ENCODE results near the gene PTCRA. TPM values are rescaled to one million over a fixed set of nuclear protein-coding genes. Genes with fewer than 3 reads are reported as not detected.

PTCRA gene
- total and polyA plus RNA-seq, 2 of the 4 experiments (the other 2 are of a cell fraction), result not detected

GRCh38 chr6:42923666-42924065 lies 7.8 kb downstream of the PTCRA start:
- no peak overlapping the region for H3K4me3 ChIP-seq (ENCODE audit: insufficient read depth, low read depth, low read length)
- H4K5ac ChIP-seq (ENCODE audit: low read depth, low read length), result no peak overlapping the region
- no peak overlapping the region for H2AFZ ChIP-seq (replicated peaks; ENCODE audit: low read length, poor library complexity)
- no peak overlapping the region for H4K8ac ChIP-seq (ENCODE audit: low read depth in 2 of 2, low read length in 2 of 2)
- H3K4me1 ChIP-seq (ENCODE audit: control insufficient read depth, insufficient read depth, low read length), result peaks cover 4% of the 10 kb centered on the region; the same call in 1 of the 2 replicates
- intact Hi-C loops (cut with micrococcal nuclease) (no loop called here), in situ Hi-C loops (cut with MboI; ENCODE audit: low sequenced_read_pairs) (no loop called here), dilution Hi-C loops (cut with HindIII; ENCODE audit: low sequenced_read_pairs, unreplicated experiment) (no loop called here)
- H3K9me3 ChIP-seq (ENCODE audit: control insufficient read depth, insufficient read depth, low read length), result no peaks in the 10 kb centered on the region
- DNase-seq (no peak), ATAC-seq (ENCODE audit: low read depth) (no peak)
- H3K4me2 ChIP-seq (ENCODE audit: low read depth, low read length), result no peak overlapping the region
- no peak overlapping the region for H3K14ac ChIP-seq (replicated peaks; ENCODE audit: low read depth, low read length)
- no peak overlapping the region for H3K27ac ChIP-seq (ENCODE audit: insufficient read depth, low read length)
- no TSS peak for BruUV-seq (replicated peaks)
- H3K18ac ChIP-seq (ENCODE audit: low read depth, low read length), result no peak overlapping the region
- H3K23ac ChIP-seq (ENCODE audit: low read depth, low read length), result no peak overlapping the region
- H2AK5ac ChIP-seq (ENCODE audit: low read depth, low read length), result no peak overlapping the region
- H2BK20ac ChIP-seq (ENCODE audit: low read depth, low read length), result no peak overlapping the region
- H3K9ac ChIP-seq (ENCODE audit: low read depth, low read length), result no peak overlapping the region
- no peaks in the 10 kb centered on the region for H4K20me1 ChIP-seq (ENCODE audit: insufficient read depth, low read length)
- H2AK9ac ChIP-seq (replicated peaks; ENCODE audit: low read depth, low read length, poor library complexity), result no peak overlapping the region
- H3K4ac ChIP-seq (ENCODE audit: low read depth, low read length), result no peak overlapping the region
- no peak overlapping the region for H2BK15ac ChIP-seq (ENCODE audit: low read depth, low read length)
- H3K9me1 ChIP-seq (ENCODE audit: insufficient read depth, low read length), result no peaks in the 10 kb centered on the region
- no peak overlapping the region for H2BK120ac ChIP-seq (ENCODE audit: low read depth, low read length)
- CTCF ChIA-PET, result no interaction called here
- no peak for TF ChIP-seq POLR2A (IDR thresholded peaks at IDR 0.05; ENCODE audit: low read depth, low read length)
- TF ChIP-seq RCOR1 (IDR thresholded peaks at IDR 0.05; ENCODE audit: insufficient replicate concordance, low read length), result no peak
- no peak for TF ChIP-seq CHD1 (IDR thresholded peaks at IDR 0.05; ENCODE audit: low read depth, low read length)
- no peak for TF ChIP-seq FOS (IDR thresholded peaks at IDR 0.05; ENCODE audit: low read depth, low read length)
- no peak for TF ChIP-seq MXI1 (IDR thresholded peaks at IDR 0.05; ENCODE audit: borderline replicate concordance, low read depth, low read length)
- TF ChIP-seq MAFK (IDR thresholded peaks at IDR 0.05; ENCODE audit: low read depth, low read length), result no peak
- no peak for TF ChIP-seq SMC3 (IDR thresholded peaks at IDR 0.05; ENCODE audit: low read depth, low read length)
- TF ChIP-seq USF2 (IDR thresholded peaks at IDR 0.05; ENCODE audit: low read depth, low read length), result no peak
- no peak for TF ChIP-seq RAD21 (IDR thresholded peaks at IDR 0.05; ENCODE audit: low read length)
- no peak for TF ChIP-seq MAZ (IDR thresholded peaks at IDR 0.05; ENCODE audit: borderline replicate concordance, low read depth, low read length)
- no peak for TF ChIP-seq NFE2L2 (IDR thresholded peaks at IDR 0.05; ENCODE audit: low read depth, low read length)
- TF ChIP-seq CTCF (conservative IDR thresholded peaks at IDR 0.05; ENCODE audit: low read depth, low read length), result no peak
- no peak for TF ChIP-seq BHLHE40 (IDR thresholded peaks at IDR 0.05; ENCODE audit: low read depth, low read length)
- TF ChIP-seq RFX5 (IDR thresholded peaks at IDR 0.05; ENCODE audit: low read depth, low read length), result no peak
- TF ChIP-seq ELK1 (IDR thresholded peaks at IDR 0.05; ENCODE audit: borderline replicate concordance, low read depth, low read length), result no peak
- no CpG with 5 or more reads among the region's 2 CpGs for WGBS, 2 experiments (ENCODE audit: extremely low coverage in 2 of 2, insufficient read length in 1 of 2)
- no peak overlapping the region for H3K56ac ChIP-seq (ENCODE audit: extremely low read depth, insufficient read depth, low read length)
- POLR2A ChIA-PET (ENCODE audit: unreplicated experiment), result no interaction called here
- H3K36me3 ChIP-seq (ENCODE audit: control insufficient read depth, insufficient read depth, low read length), result no peaks in the 10 kb centered on the region
- H2BK5ac ChIP-seq (ENCODE audit: low read depth, low read length, poor library complexity, severe bottlenecking), result no peak overlapping the region
- no peak overlapping the region for H4K91ac ChIP-seq (ENCODE audit: insufficient read depth, low read depth, low read length)
- H3K27me3 ChIP-seq (ENCODE audit: control insufficient read depth, insufficient read depth, low read length), result no peaks in the 10 kb centered on the region
- no peaks in the 10 kb centered on the region; a peak in 1 of 4 replicates for H3K79me1 ChIP-seq (ENCODE audit: low read depth in 1 of 2, low read length in 2 of 2)
